C4-2B (cell line): ENCODE measurements around the gene CACNA1G.

Experiments
- ZFX ChIP-seq: fragments of 450-650 bp; IDR thresholded peaks from 2 replicates; pipeline ENCODE4 v1.6.1; 2017
- TF ChIP-seq, protein P1 (sequence below): fragments of 450-650 bp; conservative IDR thresholded peaks from 2 replicates; pipeline ENCODE4 v1.5.1; 2017; ENCODE audit warnings: mild to moderate bottlenecking

DNA sequence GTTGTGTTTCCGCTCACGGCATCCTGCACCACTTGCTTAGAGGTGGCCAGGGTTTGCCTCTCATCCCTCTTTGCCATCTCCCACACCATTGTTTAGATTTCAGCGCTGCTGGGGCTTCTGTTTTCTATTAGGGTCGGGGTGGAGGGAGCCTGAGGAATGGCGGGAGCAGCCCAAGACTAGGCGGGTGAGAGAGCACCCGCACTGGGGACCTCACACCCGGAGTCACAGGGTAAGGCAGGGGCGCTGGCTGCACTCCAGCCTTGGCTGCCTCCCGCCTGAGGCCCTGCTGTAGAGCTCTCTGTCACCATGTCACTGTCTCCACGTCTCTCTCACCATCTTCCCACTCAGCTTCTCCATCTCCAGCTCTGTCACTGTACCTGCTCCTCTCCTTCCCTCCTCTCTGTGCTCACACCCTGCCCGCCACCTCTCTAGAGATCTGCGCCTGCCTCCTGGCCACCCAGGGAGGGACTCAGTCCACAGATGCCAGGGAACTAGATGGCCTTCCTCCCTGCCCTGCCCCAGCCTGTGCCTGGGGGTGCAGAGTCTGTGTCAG lies 41.4 kb downstream of the CACNA1G start:
- TF ChIP-seq, protein P1, sequence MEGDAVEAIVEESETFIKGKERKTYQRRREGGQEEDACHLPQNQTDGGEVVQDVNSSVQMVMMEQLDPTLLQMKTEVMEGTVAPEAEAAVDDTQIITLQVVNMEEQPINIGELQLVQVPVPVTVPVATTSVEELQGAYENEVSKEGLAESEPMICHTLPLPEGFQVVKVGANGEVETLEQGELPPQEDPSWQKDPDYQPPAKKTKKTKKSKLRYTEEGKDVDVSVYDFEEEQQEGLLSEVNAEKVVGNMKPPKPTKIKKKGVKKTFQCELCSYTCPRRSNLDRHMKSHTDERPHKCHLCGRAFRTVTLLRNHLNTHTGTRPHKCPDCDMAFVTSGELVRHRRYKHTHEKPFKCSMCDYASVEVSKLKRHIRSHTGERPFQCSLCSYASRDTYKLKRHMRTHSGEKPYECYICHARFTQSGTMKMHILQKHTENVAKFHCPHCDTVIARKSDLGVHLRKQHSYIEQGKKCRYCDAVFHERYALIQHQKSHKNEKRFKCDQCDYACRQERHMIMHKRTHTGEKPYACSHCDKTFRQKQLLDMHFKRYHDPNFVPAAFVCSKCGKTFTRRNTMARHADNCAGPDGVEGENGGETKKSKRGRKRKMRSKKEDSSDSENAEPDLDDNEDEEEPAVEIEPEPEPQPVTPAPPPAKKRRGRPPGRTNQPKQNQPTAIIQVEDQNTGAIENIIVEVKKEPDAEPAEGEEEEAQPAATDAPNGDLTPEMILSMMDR: no peak
- TF ChIP-seq ZFX: no peak
